Neural cell (in vitro differentiated cells): ENCODE data around the gene RHOT1. TPM values are rescaled to one million over a fixed set of nuclear protein-coding genes. Genes with fewer than 3 reads are reported as not detected.
"Not testable (repeated sequence)": the region's sequence is repeated elsewhere in the genome, so short reads cannot be mapped to it uniquely, and the experiment has no call there.

Source experiments
- H2AFZ ChIP-seq: fragments of 200-600, 300-800 bp; sonication (generic), shearing (Covaris generic); 2 replicates; pipeline ENCODE4 v1.6.0; 2014; ENCODE audit warnings: low read depth, mild to moderate bottlenecking, antibody characterized with exemption, low read length, moderate library complexity
- H3F3A ChIP-seq: fragments of 200-600 bp; shearing (Covaris generic); 2 replicates; pipeline ENCODE4 v1.6.1; 2016; ENCODE audit warnings: mild to moderate bottlenecking, moderate library complexity, mixed read lengths, antibody characterized with exemption, low read length; ENCODE audit not compliant: insufficient read depth, poor library complexity, severe bottlenecking
- H3K27ac ChIP-seq: fragments of 200-600, 300-800 bp; sonication (generic), shearing (Covaris generic); 2 replicates; pipeline ENCODE4 v1.5.1; 2014; ENCODE audit warnings: mild to moderate bottlenecking, low read length, moderate library complexity
- H3K27me3 ChIP-seq: fragments of 300-800, 200-600 bp; sonication (generic), shearing (Covaris generic); 2 replicates; pipeline ENCODE4 v1.6.0; 2014; ENCODE audit warnings: mild to moderate bottlenecking, low read depth, low read length, moderate library complexity; ENCODE audit not compliant: insufficient read depth
- H3K36me3 ChIP-seq: fragments of 300-800, 200-600 bp; sonication (generic), shearing (Covaris generic); 2 replicates; pipeline ENCODE4 v1.5.1; 2014; ENCODE audit warnings: mild to moderate bottlenecking, antibody characterized with exemption, low read length, moderate library complexity; ENCODE audit not compliant: insufficient read depth
- H3K4me2 ChIP-seq: fragments of 300-800, 200-600 bp; sonication (generic), shearing (Covaris generic); 2 replicates; pipeline ENCODE4 v1.6.0; 2014; ENCODE audit warnings: mild to moderate bottlenecking, low read length
- H3K4me3 ChIP-seq: fragments of 300-800, 200-600 bp; sonication (generic), shearing (Covaris generic); 2 replicates; pipeline ENCODE4 v1.5.1; 2014; ENCODE audit warnings: mild to moderate bottlenecking, low read length, moderate library complexity
- H3K79me2 ChIP-seq: fragments of 200-600 bp; shearing (Covaris generic); replicated peaks from 2 replicates; pipeline ENCODE4 v1.6.0; 2014; ENCODE audit warnings: mild to moderate bottlenecking, low read length, moderate library complexity; ENCODE audit not compliant: insufficient read depth
- H3K9ac ChIP-seq: fragments of 300-800, 200-600 bp; sonication (generic), shearing (Covaris generic); 2 replicates; pipeline ENCODE4 v1.6.1; 2016; ENCODE audit warnings: mild to moderate bottlenecking, low read length, mixed read lengths
- H3K9me2 ChIP-seq: fragments of 200-600 bp; shearing (Covaris generic); 2 replicates; pipeline ENCODE4 v1.6.1; 2016; ENCODE audit warnings: mild to moderate bottlenecking, low read length, mixed read lengths; ENCODE audit not compliant: insufficient read depth
- H3K9me3 ChIP-seq: fragments of 200-600, 300-800 bp; sonication (generic), shearing (Covaris generic); 2 replicates; pipeline ENCODE4 v1.6.1; 2016; ENCODE audit warnings: mild to moderate bottlenecking, mixed run types, low read length, moderate library complexity, mixed read lengths
- H4K20me1 ChIP-seq: fragments of 200-600 bp; shearing (Covaris generic); 2 replicates; pipeline ENCODE4 v1.6.1; 2016; ENCODE audit warnings: mild to moderate bottlenecking, mixed run types; ENCODE audit not compliant: insufficient read depth
- EP300 ChIP-seq: fragments of 450-650 bp; conservative IDR thresholded peaks from 2 replicates; pipeline ENCODE4 v1.6.1; 2014; ENCODE audit warnings: antibody characterized with exemption, mild to moderate bottlenecking, moderate library complexity; ENCODE audit not compliant: poor library complexity, severe bottlenecking
- EZH2 ChIP-seq: fragments of 200-600, 300-800 bp; shearing (Covaris generic), sonication (generic); IDR thresholded peaks from 2 replicates; pipeline ENCODE4 v1.6.1; 2014; ENCODE audit warnings: antibody characterized with exemption, low read length, borderline replicate concordance, mild to moderate bottlenecking; ENCODE audit not compliant: insufficient read depth, poor library complexity, severe bottlenecking
- MXI1 ChIP-seq: fragments of 450-650 bp; conservative IDR thresholded peaks from 2 replicates; pipeline ENCODE4 v1.6.1; 2014; ENCODE audit warnings: antibody characterized with exemption, mild to moderate bottlenecking; ENCODE audit not compliant: poor library complexity, severe bottlenecking
- POLR2AphosphoS5 ChIP-seq: IDR thresholded peaks from 2 replicates; pipeline ENCODE4 v1.6.1; 2012
- RAD21 ChIP-seq: fragments of 450-650 bp; conservative IDR thresholded peaks from 2 replicates; pipeline ENCODE4 v1.6.1; 2014; ENCODE audit warnings: antibody characterized with exemption, mild to moderate bottlenecking, moderate library complexity
- SMC3 ChIP-seq: fragments of 450-650 bp; conservative IDR thresholded peaks from 2 replicates; pipeline ENCODE4 v1.6.1; 2014; ENCODE audit warnings: antibody characterized with exemption, mild to moderate bottlenecking, moderate library complexity; ENCODE audit not compliant: poor library complexity
- TAF1 ChIP-seq: IDR thresholded peaks from 2 replicates; pipeline ENCODE4 v1.6.1; 2012; ENCODE audit warnings: low read depth
- polyA plus RNA-seq: library from polyadenylated mRNA; depleted of rRNA; stranded (reverse); fragments of >200 nt; gene quantifications from 2 replicates; pipeline ENCODE4 v1.2.3, GENCODE V29; 2014
- TF ChIP-seq, protein P1 (sequence below): fragments of 450-650 bp; IDR thresholded peaks from 2 replicates; pipeline ENCODE4 v1.5.1; 2014; ENCODE audit warnings: antibody characterized with exemption, mild to moderate bottlenecking, moderate library complexity; ENCODE audit not compliant: poor library complexity, severe bottlenecking
- TF ChIP-seq, protein P2 (sequence below): IDR thresholded peaks from 2 replicates; pipeline ENCODE4 v1.6.1; 2012; ENCODE audit warnings: borderline replicate concordance

The RHOT1 gene
- polyA plus RNA-seq, 1 donor from 2014 or later: 99.1 TPM

DNA sequence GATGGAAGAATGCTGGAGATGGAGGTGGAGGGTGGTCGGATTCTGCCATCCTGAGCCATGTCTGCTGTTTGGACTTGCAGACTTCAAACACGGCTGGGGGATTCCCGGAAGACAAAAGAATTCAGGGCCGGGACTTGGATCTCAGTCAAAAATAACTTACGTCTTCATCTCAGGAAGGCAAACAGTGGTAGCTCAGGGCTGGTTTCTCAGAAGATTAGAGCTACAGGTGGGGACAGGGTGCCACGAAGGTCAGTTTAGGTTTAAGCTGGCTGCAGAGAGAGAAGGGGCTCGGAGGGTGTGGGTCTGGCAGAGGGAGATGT, 119.1 kb downstream of the RHOT1 start:
- Histone ChIP-seq H3K27ac (no peak overlapping the region), H3K79me2 (no peaks in the 10 kb centered on the region), H3K27me3 (peaks cover 16% of the 10 kb centered on the region), H3K36me3 (no peaks in the 10 kb centered on the region), H3F3A (no peaks in the 10 kb centered on the region), H3K9ac (no peak overlapping the region), H3K9me3 (no peaks in the 10 kb centered on the region), H2AFZ (no peak overlapping the region), H3K4me3 (no peak overlapping the region), H4K20me1 (no peaks in the 10 kb centered on the region), H3K9me2 (no peaks in the 10 kb centered on the region), H3K4me2 (no peak overlapping the region)
- TF ChIP-seq POLR2AphosphoS5 (no peak), TAF1 (no peak), MXI1 (no peak), SMC3 (no peak), RAD21 (no peak), EP300 (no peak), EZH2 (no peak)
- TF ChIP-seq, protein P1, sequence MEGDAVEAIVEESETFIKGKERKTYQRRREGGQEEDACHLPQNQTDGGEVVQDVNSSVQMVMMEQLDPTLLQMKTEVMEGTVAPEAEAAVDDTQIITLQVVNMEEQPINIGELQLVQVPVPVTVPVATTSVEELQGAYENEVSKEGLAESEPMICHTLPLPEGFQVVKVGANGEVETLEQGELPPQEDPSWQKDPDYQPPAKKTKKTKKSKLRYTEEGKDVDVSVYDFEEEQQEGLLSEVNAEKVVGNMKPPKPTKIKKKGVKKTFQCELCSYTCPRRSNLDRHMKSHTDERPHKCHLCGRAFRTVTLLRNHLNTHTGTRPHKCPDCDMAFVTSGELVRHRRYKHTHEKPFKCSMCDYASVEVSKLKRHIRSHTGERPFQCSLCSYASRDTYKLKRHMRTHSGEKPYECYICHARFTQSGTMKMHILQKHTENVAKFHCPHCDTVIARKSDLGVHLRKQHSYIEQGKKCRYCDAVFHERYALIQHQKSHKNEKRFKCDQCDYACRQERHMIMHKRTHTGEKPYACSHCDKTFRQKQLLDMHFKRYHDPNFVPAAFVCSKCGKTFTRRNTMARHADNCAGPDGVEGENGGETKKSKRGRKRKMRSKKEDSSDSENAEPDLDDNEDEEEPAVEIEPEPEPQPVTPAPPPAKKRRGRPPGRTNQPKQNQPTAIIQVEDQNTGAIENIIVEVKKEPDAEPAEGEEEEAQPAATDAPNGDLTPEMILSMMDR: no peak
- TF ChIP-seq, protein P2, sequence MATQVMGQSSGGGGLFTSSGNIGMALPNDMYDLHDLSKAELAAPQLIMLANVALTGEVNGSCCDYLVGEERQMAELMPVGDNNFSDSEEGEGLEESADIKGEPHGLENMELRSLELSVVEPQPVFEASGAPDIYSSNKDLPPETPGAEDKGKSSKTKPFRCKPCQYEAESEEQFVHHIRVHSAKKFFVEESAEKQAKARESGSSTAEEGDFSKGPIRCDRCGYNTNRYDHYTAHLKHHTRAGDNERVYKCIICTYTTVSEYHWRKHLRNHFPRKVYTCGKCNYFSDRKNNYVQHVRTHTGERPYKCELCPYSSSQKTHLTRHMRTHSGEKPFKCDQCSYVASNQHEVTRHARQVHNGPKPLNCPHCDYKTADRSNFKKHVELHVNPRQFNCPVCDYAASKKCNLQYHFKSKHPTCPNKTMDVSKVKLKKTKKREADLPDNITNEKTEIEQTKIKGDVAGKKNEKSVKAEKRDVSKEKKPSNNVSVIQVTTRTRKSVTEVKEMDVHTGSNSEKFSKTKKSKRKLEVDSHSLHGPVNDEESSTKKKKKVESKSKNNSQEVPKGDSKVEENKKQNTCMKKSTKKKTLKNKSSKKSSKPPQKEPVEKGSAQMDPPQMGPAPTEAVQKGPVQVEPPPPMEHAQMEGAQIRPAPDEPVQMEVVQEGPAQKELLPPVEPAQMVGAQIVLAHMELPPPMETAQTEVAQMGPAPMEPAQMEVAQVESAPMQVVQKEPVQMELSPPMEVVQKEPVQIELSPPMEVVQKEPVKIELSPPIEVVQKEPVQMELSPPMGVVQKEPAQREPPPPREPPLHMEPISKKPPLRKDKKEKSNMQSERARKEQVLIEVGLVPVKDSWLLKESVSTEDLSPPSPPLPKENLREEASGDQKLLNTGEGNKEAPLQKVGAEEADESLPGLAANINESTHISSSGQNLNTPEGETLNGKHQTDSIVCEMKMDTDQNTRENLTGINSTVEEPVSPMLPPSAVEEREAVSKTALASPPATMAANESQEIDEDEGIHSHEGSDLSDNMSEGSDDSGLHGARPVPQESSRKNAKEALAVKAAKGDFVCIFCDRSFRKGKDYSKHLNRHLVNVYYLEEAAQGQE: no peak

DNA sequence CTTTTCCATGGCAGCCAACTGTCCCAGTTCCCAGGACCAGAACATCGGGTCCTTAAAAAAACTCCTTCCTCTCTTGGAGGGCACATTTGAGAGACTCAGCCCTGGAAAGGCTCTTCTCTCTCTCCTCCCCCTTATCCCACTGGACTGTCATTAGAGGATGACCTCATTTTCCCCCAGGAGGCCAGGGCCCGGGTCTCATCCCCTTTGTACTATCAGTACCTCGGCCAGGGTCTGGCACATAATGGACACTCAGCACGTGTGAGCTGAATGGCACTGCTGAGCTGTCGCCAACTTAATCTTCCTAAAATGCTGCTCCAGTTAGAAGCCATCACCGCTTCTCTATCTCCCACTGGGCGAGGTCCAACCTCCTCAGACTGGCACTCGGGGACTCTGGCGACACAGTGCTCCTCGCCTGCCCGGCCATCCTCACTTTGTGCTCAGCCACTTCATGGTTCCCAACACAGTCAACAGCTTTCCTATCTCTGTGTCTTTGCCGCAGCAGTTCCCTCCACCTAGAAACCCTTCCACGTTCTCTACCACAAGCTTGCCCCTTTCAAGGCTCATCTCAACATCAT, 119.7 kb downstream of the RHOT1 start:
- TF ChIP-seq MXI1 (no peak), TAF1 (no peak)
- H3K9me3 ChIP-seq: no peaks in the 10 kb centered on the region
- no peaks in the 10 kb centered on the region for H3K36me3 ChIP-seq
- no peak overlapping the region for H3K27ac ChIP-seq
- H3K27me3 ChIP-seq: peaks cover 22% of the 10 kb centered on the region
- H3K4me3 ChIP-seq: no peak overlapping the region
- H3K4me2 ChIP-seq: no peak overlapping the region
- no peaks in the 10 kb centered on the region for H3K9me2 ChIP-seq
- H3K79me2 ChIP-seq: no peaks in the 10 kb centered on the region
- H2AFZ ChIP-seq: no peak overlapping the region
- H3F3A ChIP-seq: no peaks in the 10 kb centered on the region
- H4K20me1 ChIP-seq: no peaks in the 10 kb centered on the region
- no peak overlapping the region for H3K9ac ChIP-seq

GRCh38 chr17:32263515-32263914, 121.2 kb downstream of the RHOT1 start:
- H3K36me3 ChIP-seq, H2AFZ ChIP-seq, H3K9me3 ChIP-seq, H3K27ac ChIP-seq, H3K9me2 ChIP-seq, H3K4me2 ChIP-seq, H3K9ac ChIP-seq, H3K79me2 ChIP-seq, H4K20me1 ChIP-seq, H3F3A ChIP-seq, H3K4me3 ChIP-seq: not testable (repeated sequence)
- H3K27me3 ChIP-seq: peaks cover 30% of the 10 kb centered on the region
